HUES48 (cell line): Measurements from ENCODE around the gene HDAC4.

ENCODE experiments used
- H3K27ac ChIP-seq: one replicate; pipeline ENCODE4 v1.7.0; 2013; ENCODE audit warnings: low read depth, low read length, inconsistent platforms
- H3K27me3 ChIP-seq: 2 replicates; pipeline ENCODE4 v1.6.1; 2013; ENCODE audit warnings: mild to moderate bottlenecking, low read length; ENCODE audit not compliant: control insufficient read depth, insufficient read depth
- H3K36me3 ChIP-seq: 2 replicates; pipeline ENCODE4 v1.6.1; 2013; ENCODE audit warnings: low read length; ENCODE audit not compliant: control insufficient read depth, insufficient read depth
- H3K4me1 ChIP-seq: 2 replicates; pipeline ENCODE4 v1.6.1; 2013; ENCODE audit warnings: mild to moderate bottlenecking, low read length; ENCODE audit not compliant: control insufficient read depth, insufficient read depth
- H3K4me3 ChIP-seq: 2 replicates; pipeline ENCODE4 v1.5.1; 2013; ENCODE audit warnings: mild to moderate bottlenecking, low read depth, low read length
- H3K9ac ChIP-seq: 2 replicates; pipeline ENCODE4 v1.6.1; 2013; ENCODE audit warnings: mild to moderate bottlenecking, low read depth, low read length, moderate library complexity
- H3K9me3 ChIP-seq: 2 replicates; pipeline ENCODE4 v1.6.1; 2013; ENCODE audit warnings: low read length; ENCODE audit not compliant: control insufficient read depth, insufficient read depth

Gene HDAC4

GRCh38 chr2:239318151-239318611 lies 82.6 kb downstream of the HDAC4 start:
- H3K27ac ChIP-seq = no peak overlapping the region
- H3K4me3 ChIP-seq = no peak overlapping the region
- no peaks in the 10 kb centered on the region for H3K9me3 ChIP-seq
- peaks cover 4% of the 10 kb centered on the region; the same call in 1 of the 2 replicates for H3K4me1 ChIP-seq
- no peaks in the 10 kb centered on the region for H3K27me3 ChIP-seq
- no peaks in the 10 kb centered on the region; the same call in none of the 2 replicates for H3K36me3 ChIP-seq
- no peak overlapping the region for H3K9ac ChIP-seq

- no peaks in the 10 kb centered on the region for H3K27me3 ChIP-seq
- peaks cover 4% of the 10 kb centered on the region; the same call in 1 of the 2 replicates for H3K4me1 ChIP-seq
- H3K36me3 ChIP-seq = no peaks in the 10 kb centered on the region; the same call in none of the 2 replicates
- H3K27ac ChIP-seq = no peak overlapping the region
- H3K9me3 ChIP-seq = no peaks in the 10 kb centered on the region
- H3K4me3 ChIP-seq = no peak overlapping the region
- H3K9ac ChIP-seq = no peak overlapping the region
Measured at GRCh38 chr2:239316562-239317465, 84.0 kb downstream of the HDAC4 start.

DNA sequence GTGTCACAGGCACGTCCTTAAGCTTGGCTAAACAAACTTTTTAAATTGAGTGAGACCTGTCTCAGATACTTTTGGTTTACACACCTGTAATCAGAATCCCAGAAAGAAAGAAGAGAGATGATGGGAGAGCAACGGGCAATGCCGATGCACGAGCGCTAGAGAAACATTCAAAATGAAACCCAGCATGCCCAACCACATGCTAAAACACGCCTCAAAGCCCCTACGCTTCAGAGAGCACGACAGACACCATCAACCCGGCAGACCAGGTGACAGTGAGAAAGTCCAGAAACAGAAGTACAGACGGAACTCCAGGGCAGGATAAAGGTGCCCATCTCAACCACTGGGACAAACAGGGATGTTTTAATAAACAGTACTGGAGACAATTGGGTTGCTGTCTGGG lies 85.5 kb downstream of the HDAC4 start:
- H3K9me3 ChIP-seq = no peaks in the 10 kb centered on the region
- no peak overlapping the region for H3K4me3 ChIP-seq
- H3K36me3 ChIP-seq = no peaks in the 10 kb centered on the region; the same call in none of the 2 replicates
- no peak overlapping the region for H3K9ac ChIP-seq
- H3K27ac ChIP-seq = no peak overlapping the region
- H3K27me3 ChIP-seq = no peaks in the 10 kb centered on the region
- H3K4me1 ChIP-seq = peaks cover 4% of the 10 kb centered on the region; the same call in 1 of the 2 replicates

- no peaks in the 10 kb centered on the region for H3K4me1 ChIP-seq
- no peaks in the 10 kb centered on the region for H3K9me3 ChIP-seq
- H3K9ac ChIP-seq = no peak overlapping the region
- H3K36me3 ChIP-seq = no peaks in the 10 kb centered on the region; the same call in none of the 2 replicates
- H3K27ac ChIP-seq = no peak overlapping the region
- H3K27me3 ChIP-seq = no peaks in the 10 kb centered on the region
- H3K4me3 ChIP-seq = no peak overlapping the region
Measured at GRCh38 chr2:239313776-239314175, 87.0 kb downstream of the HDAC4 start.

DNA sequence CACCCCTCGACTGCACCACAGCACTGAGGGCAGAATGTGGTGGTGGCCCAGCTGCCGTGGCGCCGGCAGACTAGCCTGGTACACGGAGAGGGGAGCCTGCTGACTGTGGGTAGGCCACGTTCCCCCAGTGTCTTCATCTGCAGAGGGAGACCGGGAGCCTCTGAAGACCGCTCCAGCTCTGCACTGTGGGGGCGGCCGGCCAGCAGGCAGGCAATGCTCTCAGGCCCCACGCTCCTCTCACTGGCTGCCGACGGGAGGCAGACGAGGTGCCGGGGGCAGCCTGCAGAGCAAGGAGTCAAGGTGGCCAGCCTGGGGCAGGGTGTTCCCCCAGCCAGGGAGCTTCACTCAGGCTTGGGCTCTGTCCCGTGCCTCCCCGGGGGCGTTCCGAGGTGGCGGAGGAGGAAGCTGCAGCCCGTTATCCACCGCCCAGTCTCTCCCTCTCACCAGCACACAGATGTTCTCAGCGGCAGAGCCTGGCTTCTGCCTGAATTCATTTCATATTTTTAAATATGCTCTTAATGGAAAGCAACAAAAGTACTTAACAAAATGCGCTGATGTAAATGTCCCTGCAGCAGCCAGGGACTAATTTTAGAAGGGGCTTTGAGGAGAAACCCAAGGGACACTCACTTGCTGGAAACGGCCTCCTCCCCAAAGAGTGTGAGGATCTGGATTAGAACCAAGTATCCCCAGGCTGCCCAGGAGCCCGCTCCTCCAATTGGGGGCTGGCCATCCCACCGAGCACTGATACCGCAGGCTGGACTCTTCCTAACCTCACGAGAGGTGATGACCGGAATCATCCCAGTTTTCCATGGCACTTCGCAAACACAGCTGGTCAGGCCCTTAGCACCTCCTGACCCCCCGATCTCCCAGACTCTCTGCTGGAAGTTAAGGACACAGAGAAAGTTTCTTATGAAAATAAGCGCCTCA lies 87.8 kb downstream of the HDAC4 start:
- Histone ChIP-seq H3K9me3 (no peaks in the 10 kb centered on the region), H3K9ac (no peak overlapping the region), H3K4me3 (no peak overlapping the region), H3K27ac (no peak overlapping the region), H3K4me1 (no peaks in the 10 kb centered on the region), H3K27me3 (no peaks in the 10 kb centered on the region), H3K36me3 (no peaks in the 10 kb centered on the region; the same call in none of the 2 replicates)

- no peak overlapping the region for H3K27ac ChIP-seq
- no peaks in the 10 kb centered on the region for H3K4me1 ChIP-seq
- H3K36me3 ChIP-seq = no peaks in the 10 kb centered on the region; the same call in none of the 2 replicates
- H3K27me3 ChIP-seq = no peaks in the 10 kb centered on the region
- no peaks in the 10 kb centered on the region for H3K9me3 ChIP-seq
- no peak overlapping the region for H3K9ac ChIP-seq
- no peak overlapping the region for H3K4me3 ChIP-seq
Measured at GRCh38 chr2:239312081-239312511, 88.7 kb downstream of the HDAC4 start.

- Histone ChIP-seq H3K9ac (no peak overlapping the region), H3K4me1 (no peaks in the 10 kb centered on the region), H3K9me3 (no peaks in the 10 kb centered on the region), H3K4me3 (no peak overlapping the region), H3K27ac (no peak overlapping the region), H3K27me3 (no peaks in the 10 kb centered on the region), H3K36me3 (no peaks in the 10 kb centered on the region; the same call in none of the 2 replicates)
Measured at GRCh38 chr2:239311132-239312040, 89.4 kb downstream of the HDAC4 start.

DNA sequence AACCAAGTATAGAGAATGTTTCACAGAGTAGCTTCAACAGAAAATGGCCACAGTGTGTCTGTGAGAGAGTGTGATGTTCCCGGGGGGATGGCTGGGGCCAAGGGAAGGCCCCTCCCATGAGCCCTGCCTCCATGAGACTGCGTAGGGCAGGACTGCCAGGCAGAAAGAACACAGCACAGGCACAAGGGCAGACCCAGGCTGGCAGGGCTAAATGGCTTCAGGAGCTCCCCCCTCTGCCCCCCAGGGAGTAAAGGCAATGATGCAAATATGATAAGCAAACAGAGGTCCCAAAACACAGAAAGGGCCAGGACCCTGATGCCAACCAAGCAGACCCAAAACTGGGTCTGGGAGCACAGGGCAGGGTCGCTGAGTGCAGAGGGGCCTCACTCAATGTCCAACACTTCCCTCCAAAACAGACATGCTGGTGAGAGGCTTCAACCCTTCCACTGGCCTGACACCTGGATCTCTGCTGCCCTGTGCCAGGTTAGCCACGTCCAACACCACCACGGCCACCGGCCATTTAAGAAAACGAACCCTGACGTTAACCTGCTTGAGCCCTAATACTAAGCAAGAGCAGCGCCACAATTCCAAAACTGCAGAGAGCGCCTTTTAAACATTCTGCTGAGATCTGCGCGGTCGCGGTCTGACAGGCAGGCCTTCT lies 90.3 kb downstream of the HDAC4 start:
- Histone ChIP-seq H3K27me3 (no peaks in the 10 kb centered on the region), H3K4me1 (no peaks in the 10 kb centered on the region), H3K36me3 (no peaks in the 10 kb centered on the region; the same call in 1 of the 2 replicates), H3K9me3 (no peaks in the 10 kb centered on the region), H3K27ac (no peak overlapping the region), H3K9ac (no peak overlapping the region), H3K4me3 (no peak overlapping the region)

GRCh38 chr2:239309398-239310245 lies 91.2 kb downstream of the HDAC4 start:
- Histone ChIP-seq H3K27ac (no peak overlapping the region), H3K27me3 (no peaks in the 10 kb centered on the region), H3K9ac (no peak overlapping the region), H3K9me3 (no peaks in the 10 kb centered on the region), H3K36me3 (no peaks in the 10 kb centered on the region), H3K4me3 (no peak overlapping the region), H3K4me1 (peaks cover 4% of the 10 kb centered on the region; the same call in 1 of the 2 replicates)
